DMS79 (cell line): ENCODE measurements around the gene OR52J3.
A peak's percentile ranks its signal among the peaks of the same experiment; 100 is the strongest.
"Not testable (repeated sequence)": the region's sequence is repeated elsewhere in the genome, so short reads cannot be mapped to it uniquely, and the experiment has no call there.

ENCODE experiments used
- DNase-seq: peaks from one replicate; lab custom pipeline; 2025; lab: John Stamatoyannopoulos, UW

Gene OR52J3

GRCh38 chr11:5046226-5046625, at the start of gene OR52J3:
Gene OR52J3, plus strand, starts transcription at chr11:5046526. Its CDS starts 0 bp downstream, at chr11:5046526.
- DNase-seq: no peak

- peak; percentile 28 for DNase-seq
Measured at GRCh38 chr11:5004424-5005274, 41.7 kb upstream of the OR52J3 start.

GRCh38 chr11:5007561-5007960, 38.8 kb upstream of the OR52J3 start:
- no peak for DNase-seq

GRCh38 chr11:5011254-5011653, 35.1 kb upstream of the OR52J3 start:
- DNase-seq: no peak

GRCh38 chr11:5013012-5013411, 33.3 kb upstream of the OR52J3 start:
- DNase-seq: no peak

GRCh38 chr11:5021996-5022395, 24.3 kb upstream of the OR52J3 start:
- no peak for DNase-seq

GRCh38 chr11:5036669-5037068, 9.7 kb upstream of the OR52J3 start:
- DNase-seq: no peak

GRCh38 chr11:5037926-5038325, 8.4 kb upstream of the OR52J3 start:
- no peak for DNase-seq

- DNase-seq: no peak
Measured at GRCh38 chr11:5038341-5038740, 8.0 kb upstream of the OR52J3 start.

GRCh38 chr11:5040876-5041275, 5.5 kb upstream of the OR52J3 start:
- DNase-seq: no peak

GRCh38 chr11:5042091-5042490, 4.2 kb upstream of the OR52J3 start:
- DNase-seq: no peak

- no peak for DNase-seq
Measured at GRCh38 chr11:5043380-5043779, 2.9 kb upstream of the OR52J3 start.

GRCh38 chr11:5046754-5047330, 516 bp downstream of the OR52J3 start:
- no peak for DNase-seq

GRCh38 chr11:5058679-5059078, 12.4 kb downstream of the OR52J3 start:
- not testable (repeated sequence) for DNase-seq

GRCh38 chr11:5059391-5059790, 13.1 kb downstream of the OR52J3 start, which contains the start of gene OR52E2:
Gene OR52E2, minus strand, starts transcription at chr11:5059627. Its CDS starts 0 bp downstream, at chr11:5059627.
- DNase-seq: no peak

GRCh38 chr11:5065027-5065426, 18.7 kb downstream of the OR52J3 start:
- no peak for DNase-seq

- no peak for DNase-seq
Measured at GRCh38 chr11:5069272-5069671, 22.9 kb downstream of the OR52J3 start, which contains the start of gene OR52E1. Gene OR52E1, plus strand, starts transcription at chr11:5069572.

- no peak for DNase-seq
Measured at GRCh38 chr11:5071799-5072198, 25.5 kb downstream of the OR52J3 start.

- DNase-seq: no peak
Measured at GRCh38 chr11:5081405-5081804, 35.1 kb downstream of the OR52J3 start.

GRCh38 chr11:5083602-5084001, 37.3 kb downstream of the OR52J3 start:
- DNase-seq: no peak

- DNase-seq: no peak
Measured at GRCh38 chr11:5088556-5088955, 42.2 kb downstream of the OR52J3 start.

- DNase-seq: no peak
Measured at GRCh38 chr11:5090668-5091067, 44.3 kb downstream of the OR52J3 start.

- DNase-seq: no peak
Measured at GRCh38 chr11:5092821-5093585, 46.7 kb downstream of the OR52J3 start.
